Measurements from ENCODE around the gene PKM.

The PKM gene

DNA sequence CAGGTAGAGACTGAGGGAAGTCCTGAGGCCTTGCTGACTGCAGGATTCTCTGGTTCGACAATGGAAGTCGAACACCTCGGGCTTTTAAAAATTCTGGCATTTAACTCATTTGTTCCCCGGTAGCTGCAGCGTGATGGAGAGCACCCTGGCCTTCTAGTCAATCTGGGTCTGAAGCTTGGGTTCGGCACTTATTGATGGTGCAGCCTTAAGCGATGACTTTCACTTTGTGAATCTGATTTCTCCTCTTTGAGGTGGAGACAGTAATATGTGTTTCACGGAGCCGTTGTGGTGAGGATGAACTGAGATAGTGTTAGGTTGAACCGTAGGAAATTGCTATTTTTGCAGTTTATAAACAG lies 42.0 kb upstream of the PKM start:
- H3K56ac ChIP-seq (ENCODE audit: low read length) = peak overlapping the region; percentile 83
- no CpG with 5 or more reads among the region's 10 CpGs for WGBS (ENCODE audit: extremely low coverage, insufficient coverage, low lambda C conversion rate)

DNA sequence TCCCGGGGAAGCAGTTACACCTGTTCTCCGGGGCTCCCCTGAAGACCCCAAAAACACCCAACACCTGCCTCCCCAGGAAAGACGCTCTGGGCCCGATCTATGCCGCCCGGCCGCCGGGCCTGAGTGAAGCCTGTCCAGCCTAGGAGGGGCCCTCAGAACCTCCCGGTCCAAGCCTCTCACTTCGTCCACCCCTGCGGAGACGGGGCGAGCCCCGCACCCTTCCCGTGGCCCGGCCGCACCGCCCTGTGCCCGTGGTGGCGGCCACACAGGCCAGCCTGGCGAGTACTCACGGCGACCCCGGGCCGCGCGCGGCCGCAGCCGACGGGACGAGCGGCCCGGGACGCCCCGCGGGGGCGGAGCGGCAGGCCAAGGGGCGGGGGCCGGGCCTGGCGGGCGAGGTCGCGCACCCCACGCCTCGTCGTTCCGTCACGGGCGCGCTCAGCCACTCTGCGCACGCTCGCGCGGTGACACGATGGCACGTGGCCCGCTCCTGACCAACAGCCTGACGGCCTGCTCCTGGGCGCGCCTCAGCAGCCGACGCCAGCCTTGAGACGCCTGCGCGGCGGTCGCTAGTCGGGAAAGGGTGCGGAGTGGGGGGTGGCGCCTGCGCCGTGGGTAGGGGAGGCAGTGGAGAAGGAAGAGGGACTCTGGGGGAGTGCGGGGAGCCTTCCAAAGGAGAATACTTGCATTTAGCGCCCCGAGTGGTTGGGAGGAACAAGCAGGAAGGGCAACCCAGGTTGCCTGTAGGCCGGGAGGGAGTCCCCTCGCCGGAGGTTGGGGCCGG lies 41.4 kb upstream of the PKM start, which contains the start of gene PARP6:
Gene PARP6, minus strand, starts transcription at position 342 of the 784 bp plus-strand sequence. CDS start 5,077 bp downstream, outside the sequence.
- H4K5ac ChIP-seq (ENCODE audit: low read length) = no peak within 1 kb of the TSS
- H3K36me3 ChIP-seq (ENCODE audit: control insufficient read depth, insufficient read depth, low read length) = peaks cover under 1% of the 10 kb centered on the region
- no CpG with 5 or more reads among the region's 82 CpGs for WGBS (ENCODE audit: extremely low coverage, insufficient coverage, low lambda C conversion rate)
- H3K18ac ChIP-seq (ENCODE audit: low read length) = peak within 1 kb of the TSS; percentile 20
- peak within 1 kb of the TSS; percentile 20 for H3K4me2 ChIP-seq (ENCODE audit: low read length)
- H3K4me3 ChIP-seq (ENCODE audit: low read length) = peak within 1 kb of the TSS; percentile 82
- H3K4me1 ChIP-seq (ENCODE audit: control insufficient read depth, low read depth, low read length) = peaks cover 8% of the 10 kb centered on the region
- peak within 1 kb of the TSS; percentile 46 for H2BK120ac ChIP-seq (ENCODE audit: low read depth, low read length)
- no peak within 1 kb of the TSS for H2BK5ac ChIP-seq (ENCODE audit: low read length)
- H4K8ac ChIP-seq (ENCODE audit: low read depth, low read length) = no peak within 1 kb of the TSS
- peak; percentile 99 for DNase-seq
- peak within 1 kb of the TSS; percentile 96 for H3K56ac ChIP-seq (ENCODE audit: low read length)
- peak within 1 kb of the TSS; percentile 92 for H3K4ac ChIP-seq (ENCODE audit: low read depth, low read length)
- H3K9ac ChIP-seq (ENCODE audit: low read length) = peak within 1 kb of the TSS; percentile 90
- H3K79me2 ChIP-seq (ENCODE audit: control insufficient read depth, insufficient read depth, low read length) = peaks cover 4% of the 10 kb centered on the region
- no peak within 1 kb of the TSS for H3K23ac ChIP-seq (ENCODE audit: low read length)
- H3K79me1 ChIP-seq (ENCODE audit: low read length) = peaks cover 10% of the 10 kb centered on the region
- H3K27me3 ChIP-seq (ENCODE audit: insufficient read depth, low read length, poor library complexity) = no peaks in the 10 kb centered on the region
- H2BK15ac ChIP-seq (replicated peaks; ENCODE audit: low read depth) = no peak within 1 kb of the TSS
- no peak within 1 kb of the TSS for H2AK5ac ChIP-seq (ENCODE audit: low read length)
- H3K27ac ChIP-seq (ENCODE audit: low read depth, low read length) = peak within 1 kb of the TSS; percentile 82

More for the DNA sequence above, 42.0 kb upstream of the PKM start:
- Histone ChIP-seq H2BK5ac (ENCODE audit: low read length) (no peak overlapping the region), H3K27ac (ENCODE audit: low read depth, low read length) (no peak overlapping the region), H4K8ac (ENCODE audit: low read depth, low read length) (no peak overlapping the region), H3K9ac (ENCODE audit: low read length) (peak overlapping the region; percentile 56), H3K4me3 (ENCODE audit: low read length) (no peak overlapping the region), H3K79me1 (ENCODE audit: low read length) (peaks cover 10% of the 10 kb centered on the region), H3K4me2 (ENCODE audit: low read length) (peak overlapping the region; percentile 20), H4K5ac (ENCODE audit: low read length) (no peak overlapping the region), H3K4me1 (ENCODE audit: control insufficient read depth, low read depth, low read length) (peaks cover 8% of the 10 kb centered on the region), H3K23ac (ENCODE audit: low read length) (no peak overlapping the region), H2BK15ac (replicated peaks; ENCODE audit: low read depth) (no peak overlapping the region), H2AK5ac (ENCODE audit: low read length) (no peak overlapping the region), H3K27me3 (ENCODE audit: insufficient read depth, low read length, poor library complexity) (no peaks in the 10 kb centered on the region), H3K79me2 (ENCODE audit: control insufficient read depth, insufficient read depth, low read length) (peaks cover 4% of the 10 kb centered on the region), H2BK120ac (ENCODE audit: low read depth, low read length) (no peak overlapping the region), H3K36me3 (ENCODE audit: control insufficient read depth, insufficient read depth, low read length) (no peaks in the 10 kb centered on the region), H3K4ac (ENCODE audit: low read depth, low read length) (peak overlapping the region; percentile 39), H3K18ac (ENCODE audit: low read length) (no peak overlapping the region)
- no peak for DNase-seq

DNA sequence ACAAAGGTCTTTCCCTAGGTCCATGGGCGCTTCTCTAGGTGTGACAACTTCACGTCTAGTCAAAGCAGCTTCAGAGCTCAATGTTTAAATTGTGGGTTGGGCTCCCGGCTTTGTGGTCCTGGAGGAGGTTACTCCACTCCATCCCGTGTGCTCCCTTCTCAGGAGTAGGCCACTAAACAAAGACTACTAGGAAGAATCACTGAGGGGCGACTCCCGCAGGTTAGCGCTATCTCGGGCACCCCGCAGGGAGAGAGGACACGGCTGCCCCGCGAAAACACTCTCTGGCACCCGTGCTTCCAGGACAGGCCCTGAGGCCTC lies 40.9 kb upstream of the PKM start:
- peaks cover 8% of the 10 kb centered on the region for H3K4me1 ChIP-seq (ENCODE audit: control insufficient read depth, low read depth, low read length)
- DNase-seq = peak; percentile 67
- H2BK5ac ChIP-seq (ENCODE audit: low read length) = no peak overlapping the region
- WGBS (ENCODE audit: extremely low coverage, insufficient coverage, low lambda C conversion rate) = no CpG with 5 or more reads among the region's 13 CpGs
- H3K36me3 ChIP-seq (ENCODE audit: control insufficient read depth, insufficient read depth, low read length) = peaks cover 3% of the 10 kb centered on the region
- peak overlapping the region; percentile 92 for H3K4ac ChIP-seq (ENCODE audit: low read depth, low read length)
- peak overlapping the region; percentile 46 for H2BK120ac ChIP-seq (ENCODE audit: low read depth, low read length)
- H3K18ac ChIP-seq (ENCODE audit: low read length) = peak overlapping the region; percentile 20
- H3K9ac ChIP-seq (ENCODE audit: low read length) = peak overlapping the region; percentile 90
- H3K79me2 ChIP-seq (ENCODE audit: control insufficient read depth, insufficient read depth, low read length) = peaks cover 4% of the 10 kb centered on the region
- no peak overlapping the region for H4K5ac ChIP-seq (ENCODE audit: low read length)
- peak overlapping the region; percentile 96 for H3K56ac ChIP-seq (ENCODE audit: low read length)
- H3K27me3 ChIP-seq (ENCODE audit: insufficient read depth, low read length, poor library complexity) = no peaks in the 10 kb centered on the region
- no peak overlapping the region for H2BK15ac ChIP-seq (replicated peaks; ENCODE audit: low read depth)
- peak overlapping the region; percentile 82 for H3K27ac ChIP-seq (ENCODE audit: low read depth, low read length)
- H3K79me1 ChIP-seq (ENCODE audit: low read length) = peaks cover 10% of the 10 kb centered on the region
- H3K4me3 ChIP-seq (ENCODE audit: low read length) = peak overlapping the region; percentile 82
- H3K23ac ChIP-seq (ENCODE audit: low read length) = no peak overlapping the region
- no peak overlapping the region for H4K8ac ChIP-seq (ENCODE audit: low read depth, low read length)
- no peak overlapping the region for H2AK5ac ChIP-seq (ENCODE audit: low read length)
- H3K4me2 ChIP-seq (ENCODE audit: low read length) = peak overlapping the region; percentile 11

DNA sequence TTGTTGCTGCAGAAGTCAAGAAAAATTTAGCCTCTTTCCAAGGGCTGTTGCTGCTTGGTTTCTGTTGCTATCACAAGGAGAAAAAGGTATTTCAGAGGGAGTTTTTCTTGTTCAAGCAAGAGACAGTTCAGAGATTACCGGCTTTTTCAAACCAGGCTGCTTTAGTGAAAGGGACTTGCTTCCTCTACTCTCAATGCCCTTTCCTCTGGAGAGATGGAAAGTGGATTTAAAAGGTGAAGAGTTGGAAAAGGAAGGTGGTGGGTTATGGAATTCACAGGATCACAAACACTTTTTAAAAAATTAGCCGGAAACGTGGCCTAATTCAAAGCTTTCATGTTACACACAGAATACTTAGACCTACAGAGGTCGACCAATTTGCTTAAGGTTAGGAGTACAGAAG lies 40.2 kb upstream of the PKM start:
- no peak overlapping the region for H3K4me3 ChIP-seq (ENCODE audit: low read length)
- H2BK120ac ChIP-seq (ENCODE audit: low read depth, low read length) = no peak overlapping the region
- no peak for DNase-seq
- no peak overlapping the region for H4K8ac ChIP-seq (ENCODE audit: low read depth, low read length)
- H3K4me1 ChIP-seq (ENCODE audit: control insufficient read depth, low read depth, low read length) = peaks cover 8% of the 10 kb centered on the region
- peaks cover 3% of the 10 kb centered on the region for H3K36me3 ChIP-seq (ENCODE audit: control insufficient read depth, insufficient read depth, low read length)
- no peak overlapping the region for H3K18ac ChIP-seq (ENCODE audit: low read length)
- WGBS (ENCODE audit: extremely low coverage, insufficient coverage, low lambda C conversion rate) = no CpG with 5 or more reads among the region's 4 CpGs
- no peaks in the 10 kb centered on the region for H3K27me3 ChIP-seq (ENCODE audit: insufficient read depth, low read length, poor library complexity)
- no peak overlapping the region for H4K5ac ChIP-seq (ENCODE audit: low read length)
- no peak overlapping the region for H2BK15ac ChIP-seq (replicated peaks; ENCODE audit: low read depth)
- H3K4ac ChIP-seq (ENCODE audit: low read depth, low read length) = no peak overlapping the region
- H3K23ac ChIP-seq (ENCODE audit: low read length) = no peak overlapping the region
- H2BK5ac ChIP-seq (ENCODE audit: low read length) = no peak overlapping the region
- H2AK5ac ChIP-seq (ENCODE audit: low read length) = no peak overlapping the region
- H3K4me2 ChIP-seq (ENCODE audit: low read length) = peak overlapping the region; percentile 4
- peak overlapping the region; percentile 36 for H3K56ac ChIP-seq (ENCODE audit: low read length)
- H3K27ac ChIP-seq (ENCODE audit: low read depth, low read length) = no peak overlapping the region
- peaks cover 4% of the 10 kb centered on the region for H3K79me2 ChIP-seq (ENCODE audit: control insufficient read depth, insufficient read depth, low read length)
- peaks cover 10% of the 10 kb centered on the region for H3K79me1 ChIP-seq (ENCODE audit: low read length)
- H3K9ac ChIP-seq (ENCODE audit: low read length) = peak overlapping the region; percentile 37

DNA sequence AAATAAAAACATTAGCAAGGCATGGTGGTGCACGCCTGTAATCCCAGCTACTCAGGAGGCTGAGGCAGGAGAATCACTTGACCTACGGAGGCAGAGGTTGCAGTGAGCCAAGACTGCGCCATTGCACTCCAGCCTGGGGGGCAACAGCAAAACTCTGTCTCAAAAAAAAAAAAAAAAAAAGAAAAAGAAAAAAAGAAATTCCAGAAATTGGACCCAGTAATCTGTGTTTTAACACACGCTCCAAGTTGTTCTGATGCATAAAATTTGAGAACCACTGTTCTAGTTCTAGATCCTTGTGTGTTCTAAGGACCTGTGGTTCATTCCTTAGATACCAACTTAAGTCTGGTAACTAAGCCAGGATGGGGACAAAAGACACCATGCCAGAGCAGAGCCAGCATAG lies 38.7 kb upstream of the PKM start:
- Histone ChIP-seq H3K27ac (ENCODE audit: low read depth, low read length) (no peak overlapping the region), H3K27me3 (ENCODE audit: insufficient read depth, low read length, poor library complexity) (no peaks in the 10 kb centered on the region), H2AK5ac (ENCODE audit: low read length) (no peak overlapping the region), H3K18ac (ENCODE audit: low read length) (no peak overlapping the region), H3K4me3 (ENCODE audit: low read length) (no peak overlapping the region), H3K4ac (ENCODE audit: low read depth, low read length) (no peak overlapping the region), H3K4me2 (ENCODE audit: low read length) (no peak overlapping the region), H3K4me1 (ENCODE audit: control insufficient read depth, low read depth, low read length) (peaks cover 8% of the 10 kb centered on the region), H3K79me1 (ENCODE audit: low read length) (peaks cover 10% of the 10 kb centered on the region), H3K79me2 (ENCODE audit: control insufficient read depth, insufficient read depth, low read length) (peaks cover 4% of the 10 kb centered on the region), H2BK120ac (ENCODE audit: low read depth, low read length) (no peak overlapping the region), H3K56ac (ENCODE audit: low read length) (no peak overlapping the region), H4K5ac (ENCODE audit: low read length) (no peak overlapping the region), H2BK15ac (replicated peaks; ENCODE audit: low read depth) (no peak overlapping the region), H3K23ac (ENCODE audit: low read length) (no peak overlapping the region), H3K36me3 (ENCODE audit: control insufficient read depth, insufficient read depth, low read length) (peaks cover 9% of the 10 kb centered on the region), H4K8ac (ENCODE audit: low read depth, low read length) (no peak overlapping the region), H3K9ac (ENCODE audit: low read length) (no peak overlapping the region), H2BK5ac (ENCODE audit: low read length) (no peak overlapping the region)
- DNase-seq = no peak
- no CpG with 5 or more reads among the region's 4 CpGs for WGBS (ENCODE audit: extremely low coverage, insufficient coverage, low lambda C conversion rate)

DNA sequence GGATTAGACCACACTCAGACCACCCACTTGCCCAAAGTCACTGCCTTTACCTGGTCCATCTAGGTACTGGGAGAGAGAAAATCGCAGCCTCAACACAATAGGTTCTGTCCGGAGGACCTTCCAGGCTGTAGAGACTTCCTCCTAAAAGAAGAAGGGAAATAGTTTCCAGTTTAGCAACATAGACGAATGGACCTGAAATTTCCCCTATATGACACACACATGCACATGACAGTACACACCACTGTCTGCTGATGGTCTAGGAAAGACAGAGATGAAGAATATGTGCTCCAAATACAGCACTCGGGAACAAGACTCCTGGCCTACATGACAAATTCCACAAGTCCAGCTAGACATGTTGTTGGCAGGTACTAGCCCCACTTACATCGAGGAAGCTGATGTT lies 34.0 kb upstream of the PKM start:
- no peaks in the 10 kb centered on the region for H3K27me3 ChIP-seq (ENCODE audit: insufficient read depth, low read length, poor library complexity)
- H3K79me2 ChIP-seq (ENCODE audit: control insufficient read depth, insufficient read depth, low read length) = no peaks in the 10 kb centered on the region
- H3K79me1 ChIP-seq (ENCODE audit: low read length) = peaks cover 2% of the 10 kb centered on the region
- no peak overlapping the region for H3K4ac ChIP-seq (ENCODE audit: low read depth, low read length)
- no peak overlapping the region for H3K56ac ChIP-seq (ENCODE audit: low read length)
- H2BK120ac ChIP-seq (ENCODE audit: low read depth, low read length) = no peak overlapping the region
- no peak overlapping the region for H4K8ac ChIP-seq (ENCODE audit: low read depth, low read length)
- no peak overlapping the region for H3K18ac ChIP-seq (ENCODE audit: low read length)
- no peak overlapping the region for H2BK15ac ChIP-seq (replicated peaks; ENCODE audit: low read depth)
- no peak overlapping the region for H3K4me2 ChIP-seq (ENCODE audit: low read length)
- no peak overlapping the region for H2BK5ac ChIP-seq (ENCODE audit: low read length)
- no CpG with 5 or more reads among the region's 5 CpGs for WGBS (ENCODE audit: extremely low coverage, insufficient coverage, low lambda C conversion rate)
- no peak overlapping the region for H3K4me3 ChIP-seq (ENCODE audit: low read length)
- DNase-seq = no peak
- H3K27ac ChIP-seq (ENCODE audit: low read depth, low read length) = no peak overlapping the region
- H3K4me1 ChIP-seq (ENCODE audit: control insufficient read depth, low read depth, low read length) = no peaks in the 10 kb centered on the region
- peaks cover 22% of the 10 kb centered on the region for H3K36me3 ChIP-seq (ENCODE audit: control insufficient read depth, insufficient read depth, low read length)
- H4K5ac ChIP-seq (ENCODE audit: low read length) = no peak overlapping the region
- H3K23ac ChIP-seq (ENCODE audit: low read length) = no peak overlapping the region
- H2AK5ac ChIP-seq (ENCODE audit: low read length) = no peak overlapping the region
- H3K9ac ChIP-seq (ENCODE audit: low read length) = no peak overlapping the region
